ENCODE results near the gene CAB39. TPM values are rescaled to one million over a fixed set of nuclear protein-coding genes. Genes with fewer than 3 reads are reported as not detected.

CAB39 gene
- total and polyA plus RNA-seq, 2 donors (not counting 1 experiment from before 2014, with no cell fraction given), result 51.1 to 72.3 TPM

GRCh38 chr2:230757476-230757875 lies 44.8 kb downstream of the CAB39 start:
- Histone ChIP-seq H3K4me3 (replicated peaks in 1 of 4; ENCODE audit: control extremely low read depth in 1 of 4, insufficient read depth in 1 of 4, low read depth in 3 of 4, low read length in 4 of 4) (no peak overlapping the region), H3K9ac (ENCODE audit: insufficient read depth, low read length) (no peak overlapping the region), H3K9me3 (ENCODE audit: control insufficient read depth, insufficient read depth, low read depth, low read length) (no peaks in the 10 kb centered on the region), H3K79me2 (ENCODE audit: control insufficient read depth, insufficient read depth, low read length) (peaks cover 66% of the 10 kb centered on the region), H3K4me1 (ENCODE audit: control insufficient read depth, extremely low read depth, insufficient read depth, low read length) (peaks cover 17% of the 10 kb centered on the region), H3K36me3 (ENCODE audit: control insufficient read depth, insufficient read depth, low read length) (peaks cover 2% of the 10 kb centered on the region), H4K20me1 (ENCODE audit: control insufficient read depth, extremely low read depth, insufficient read depth, low read length) (no peaks in the 10 kb centered on the region), H3K27me3 (ENCODE audit: control insufficient read depth, insufficient read depth, low read length) (no peaks in the 10 kb centered on the region), H3K4me2 (ENCODE audit: extremely low read depth, insufficient read depth, low read length) (no peak overlapping the region), H2AFZ (ENCODE audit: low read length) (no peak overlapping the region), H3K27ac (ENCODE audit: insufficient read depth, low read length) (peak overlapping the region; percentile 42)
- TF ChIP-seq EZH2 (IDR thresholded peaks at IDR 0.05; ENCODE audit: low read length, missing control alignments), result no peak
- no peak for TF ChIP-seq CTCF (conservative IDR thresholded peaks at IDR 0.05 in 1 of 2, IDR thresholded peaks at IDR 0.05 in 1 of 2; ENCODE audit: low read depth in 1 of 2, low read length in 2 of 2)
- peak; percentile 50 to 72 for DNase-seq (ENCODE audit: low read depth in 2 of 2)

- Histone ChIP-seq H3K9me3 (ENCODE audit: control insufficient read depth, insufficient read depth, low read depth, low read length) (no peaks in the 10 kb centered on the region), H4K20me1 (ENCODE audit: control insufficient read depth, extremely low read depth, insufficient read depth, low read length) (no peaks in the 10 kb centered on the region), H3K9ac (ENCODE audit: insufficient read depth, low read length) (no peak overlapping the region), H3K27ac (ENCODE audit: insufficient read depth, low read length) (peak overlapping the region; percentile 76), H3K4me2 (ENCODE audit: extremely low read depth, insufficient read depth, low read length) (peak overlapping the region; percentile 54), H3K79me2 (ENCODE audit: control insufficient read depth, insufficient read depth, low read length) (peaks cover 57% of the 10 kb centered on the region), H3K27me3 (ENCODE audit: control insufficient read depth, insufficient read depth, low read length) (no peaks in the 10 kb centered on the region), H3K4me3 (replicated peaks in 1 of 4; ENCODE audit: control extremely low read depth in 1 of 4, insufficient read depth in 1 of 4, low read depth in 3 of 4, low read length in 4 of 4) (no peak overlapping the region), H3K4me1 (ENCODE audit: control insufficient read depth, extremely low read depth, insufficient read depth, low read length) (peaks cover 17% of the 10 kb centered on the region), H3K36me3 (ENCODE audit: control insufficient read depth, insufficient read depth, low read length) (peaks cover 2% of the 10 kb centered on the region), H2AFZ (ENCODE audit: low read length) (no peak overlapping the region)
- TF ChIP-seq EZH2 (IDR thresholded peaks at IDR 0.05; ENCODE audit: low read length, missing control alignments) (no peak), CTCF (conservative IDR thresholded peaks at IDR 0.05 in 1 of 2, IDR thresholded peaks at IDR 0.05 in 1 of 2; ENCODE audit: low read depth in 1 of 2, low read length in 2 of 2) (no peak)
- DNase-seq (ENCODE audit: low read depth in 2 of 2), result peak; percentile 92 to 96
Measured at GRCh38 chr2:230758566-230759480, 46.2 kb downstream of the CAB39 start.

DNA sequence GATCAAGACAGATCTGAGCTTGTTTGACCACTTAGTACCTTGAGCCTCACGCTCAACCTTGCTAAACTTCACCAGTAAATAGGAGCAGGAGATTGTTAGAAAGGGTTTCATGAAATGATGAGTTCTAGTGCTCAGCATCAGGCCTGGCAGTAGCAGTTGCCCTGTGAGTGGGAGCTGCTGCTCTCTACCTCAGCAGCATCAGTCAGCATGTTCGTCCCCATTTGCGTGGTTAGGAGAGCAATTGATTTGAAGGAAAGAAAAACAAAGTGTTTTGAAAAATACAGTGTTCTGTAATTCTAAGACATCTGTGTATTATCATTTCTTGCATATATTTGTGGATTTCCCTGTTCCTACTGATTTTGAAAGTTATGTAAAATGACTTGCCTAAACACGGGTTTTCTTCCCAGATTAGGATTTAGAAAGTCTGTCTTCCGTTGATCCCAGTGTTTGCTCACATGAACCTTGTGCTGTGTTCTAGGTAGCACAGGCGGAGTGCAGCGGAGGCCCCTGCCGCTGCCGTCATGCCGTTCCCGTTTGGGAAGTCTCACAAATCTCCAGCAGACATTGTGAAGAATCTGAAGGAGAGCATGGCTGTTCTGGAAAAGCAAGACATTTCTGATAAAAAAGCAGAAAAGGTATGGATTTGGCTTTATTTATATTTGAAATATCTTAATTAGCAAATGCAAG lies 47.0 kb downstream of the CAB39 start:
- Histone ChIP-seq H3K79me2 (ENCODE audit: control insufficient read depth, insufficient read depth, low read length) (peaks cover 52% of the 10 kb centered on the region), H3K27me3 (ENCODE audit: control insufficient read depth, insufficient read depth, low read length) (no peaks in the 10 kb centered on the region), H3K27ac (ENCODE audit: insufficient read depth, low read length) (peak overlapping the region; percentile 76), H3K4me3 (replicated peaks in 1 of 4; ENCODE audit: control extremely low read depth in 1 of 4, insufficient read depth in 1 of 4, low read depth in 3 of 4, low read length in 4 of 4) (no peak overlapping the region), H4K20me1 (ENCODE audit: control insufficient read depth, extremely low read depth, insufficient read depth, low read length) (no peaks in the 10 kb centered on the region), H3K36me3 (ENCODE audit: control insufficient read depth, insufficient read depth, low read length) (peaks cover 2% of the 10 kb centered on the region), H2AFZ (ENCODE audit: low read length) (no peak overlapping the region), H3K9ac (ENCODE audit: insufficient read depth, low read length) (no peak overlapping the region), H3K4me2 (ENCODE audit: extremely low read depth, insufficient read depth, low read length) (peak overlapping the region; percentile 54), H3K4me1 (ENCODE audit: control insufficient read depth, extremely low read depth, insufficient read depth, low read length) (peaks cover 17% of the 10 kb centered on the region), H3K9me3 (ENCODE audit: control insufficient read depth, insufficient read depth, low read depth, low read length) (no peaks in the 10 kb centered on the region)
- TF ChIP-seq EZH2 (IDR thresholded peaks at IDR 0.05; ENCODE audit: low read length, missing control alignments) (no peak), CTCF (conservative IDR thresholded peaks at IDR 0.05 in 1 of 2, IDR thresholded peaks at IDR 0.05 in 1 of 2; ENCODE audit: low read depth in 1 of 2, low read length in 2 of 2) (no peak)
- peak in 1 of 2 donors; percentile 34 for DNase-seq (ENCODE audit: low read depth in 2 of 2)

All from fibroblast of lung (primary cell).